ENCODE measurements around the gene DONSON. TPM values are rescaled to one million over a fixed set of nuclear protein-coding genes. Genes with fewer than 3 reads are reported as not detected.
A peak's percentile ranks its signal among the peaks of the same experiment; 100 is the strongest.
"Not testable (repeated sequence)": the region's sequence is repeated elsewhere in the genome, so short reads cannot be mapped to it uniquely, and the experiment has no call there.

Gene DONSON
- total RNA-seq (2021; fragmentation: NEBNext Ultra II Directional; extraction: Animal tissue kit (Norgen Biotek cat#: 25700)), result 10 to 100 TPM; 14.7 to 32.0 (median 28.6) TPM
- long read RNA-seq, partial matches to known transcripts, result 3 of 10 reads
- long read RNA-seq, other reads (novel, unspliced or antisense), result 5 of 10 reads

GRCh38 chr21:33588485-33589335, at the start of gene DONSON:
TSS of gene DONSON (minus strand) at chr21:33588684. CDS start at chr21:33588641, 43 bp downstream.
- no peak for TF ChIP-seq CTCF (IDR thresholded peaks at IDR 0.05)
- peak; percentile 78 for DNase-seq
- H3K36me3 Mint-ChIP-seq (ENCODE audit: low read depth), result peaks cover 12% of the 10 kb centered on the region
- H3K4me1 Mint-ChIP-seq (ENCODE audit: low read depth), result peaks cover 27% of the 10 kb centered on the region
- H3K27ac Mint-ChIP-seq, result peak within 1 kb of the TSS; percentile 95
- H3K27me3 Mint-ChIP-seq (ENCODE audit: insufficient read depth), result peaks cover 3% of the 10 kb centered on the region; the same call in 1 of the 2 replicates
- H3K9me3 Mint-ChIP-seq, result no peaks in the 10 kb centered on the region
- peak within 1 kb of the TSS; percentile 94 for H3K4me3 Mint-ChIP-seq

GRCh38 chr21:33634254-33634653, 45.8 kb upstream of the DONSON start:
- peaks cover 25% of the 10 kb centered on the region for H3K36me3 Mint-ChIP-seq (ENCODE audit: low read depth)
- no peak overlapping the region for H3K4me3 Mint-ChIP-seq
- no peak for TF ChIP-seq CTCF (IDR thresholded peaks at IDR 0.05)
- H3K9me3 Mint-ChIP-seq, result no peaks in the 10 kb centered on the region
- no peak overlapping the region for H3K27ac Mint-ChIP-seq
- no peaks in the 10 kb centered on the region for H3K27me3 Mint-ChIP-seq (ENCODE audit: insufficient read depth)
- DNase-seq, result no peak
- no peaks in the 10 kb centered on the region for H3K4me1 Mint-ChIP-seq (ENCODE audit: low read depth)

- not testable (repeated sequence) for H3K27me3 Mint-ChIP-seq (ENCODE audit: insufficient read depth); DNase-seq; H3K9me3 Mint-ChIP-seq; H3K27ac Mint-ChIP-seq; H3K4me3 Mint-ChIP-seq; H3K4me1 Mint-ChIP-seq (ENCODE audit: low read depth)
- H3K36me3 Mint-ChIP-seq (ENCODE audit: low read depth), result peaks cover 13% of the 10 kb centered on the region
Observed at GRCh38 chr21:33626151-33626550, 37.7 kb upstream of the DONSON start.

GRCh38 chr21:33622253-33622652, 33.8 kb upstream of the DONSON start:
- TF ChIP-seq CTCF (IDR thresholded peaks at IDR 0.05), result no peak
- Mint-ChIP-seq H3K4me3 (no peak overlapping the region), H3K27ac (no peak overlapping the region), H3K36me3 (ENCODE audit: low read depth) (peaks cover 18% of the 10 kb centered on the region), H3K4me1 (ENCODE audit: low read depth) (no peaks in the 10 kb centered on the region), H3K27me3 (ENCODE audit: insufficient read depth) (no peaks in the 10 kb centered on the region), H3K9me3 (no peaks in the 10 kb centered on the region)
- no peak for DNase-seq

- Mint-ChIP-seq H3K4me1 (ENCODE audit: low read depth) (no peaks in the 10 kb centered on the region), H3K9me3 (no peaks in the 10 kb centered on the region), H3K4me3 (no peak overlapping the region), H3K27me3 (ENCODE audit: insufficient read depth) (peaks cover 2% of the 10 kb centered on the region; the same call in 1 of the 2 replicates), H3K36me3 (ENCODE audit: low read depth) (peaks cover 19% of the 10 kb centered on the region), H3K27ac (no peak overlapping the region)
- no peak for DNase-seq
- TF ChIP-seq CTCF (IDR thresholded peaks at IDR 0.05), result no peak
Observed at GRCh38 chr21:33619726-33620125, 31.2 kb upstream of the DONSON start.

- TF ChIP-seq CTCF (IDR thresholded peaks at IDR 0.05), result no peak
Observed at GRCh38 chr21:33618407-33618806, 29.9 kb upstream of the DONSON start.

GRCh38 chr21:33617565-33617964, 29.1 kb upstream of the DONSON start:
- not testable (repeated sequence) for H3K27ac Mint-ChIP-seq

More at GRCh38 chr21:33618407-33618806, 29.9 kb upstream of the DONSON start:
- Mint-ChIP-seq H3K4me3 (no peak overlapping the region), H3K4me1 (ENCODE audit: low read depth) (no peaks in the 10 kb centered on the region), H3K27ac (no peak overlapping the region), H3K27me3 (ENCODE audit: insufficient read depth) (peaks cover 2% of the 10 kb centered on the region; the same call in 1 of the 2 replicates), H3K36me3 (ENCODE audit: low read depth) (peaks cover 19% of the 10 kb centered on the region), H3K9me3 (no peaks in the 10 kb centered on the region)
- no peak for DNase-seq

More at GRCh38 chr21:33617565-33617964, 29.1 kb upstream of the DONSON start:
- not testable (repeated sequence) for H3K4me1 Mint-ChIP-seq (ENCODE audit: low read depth); H3K27me3 Mint-ChIP-seq (ENCODE audit: insufficient read depth); H3K9me3 Mint-ChIP-seq; DNase-seq; H3K4me3 Mint-ChIP-seq
- H3K36me3 Mint-ChIP-seq (ENCODE audit: low read depth), result peaks cover 19% of the 10 kb centered on the region

All from HFFc6 (cell line).